ENCODE data around the gene CECR2.

CECR2 gene

DNA sequence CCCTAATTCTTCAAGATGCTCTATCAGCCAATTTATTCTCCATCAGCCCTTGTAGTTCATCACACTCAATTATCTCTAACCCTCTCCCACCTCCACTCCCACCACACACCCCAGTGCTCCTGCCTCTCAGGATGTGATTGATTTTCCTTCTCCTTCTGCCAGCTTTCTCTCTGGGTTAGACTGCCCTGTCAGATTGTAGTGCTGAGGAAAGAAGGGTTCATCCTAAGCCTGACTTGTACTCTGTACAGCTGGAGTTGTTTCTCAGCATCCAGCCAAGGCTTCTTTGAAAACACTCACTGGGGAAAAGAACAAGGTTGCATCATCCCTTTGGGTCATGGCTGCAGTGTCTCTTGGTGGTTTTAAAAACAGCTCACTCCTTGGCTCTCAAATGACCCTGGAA lies 61.2 kb downstream of the CECR2 start:
- ATAC-seq (ENCODE audit: insufficient read depth, low read depth) (peak; percentile 81), DNase-seq (peak; percentile 35)
- Histone ChIP-seq H3K4me2 (ENCODE audit: insufficient read depth, low read length) (no peak overlapping the region), H3K27me3 (ENCODE audit: insufficient read depth, low read length, poor library complexity) (no peaks in the 10 kb centered on the region), H3K9me3 (ENCODE audit: insufficient read depth, low read length, severe bottlenecking) (no peaks in the 10 kb centered on the region), H4K20me1 (ENCODE audit: insufficient read depth, low read length) (no peaks in the 10 kb centered on the region), H3K79me2 (ENCODE audit: insufficient read depth, low read length) (no peaks in the 10 kb centered on the region), H3K36me3 (ENCODE audit: insufficient read depth, low read length) (no peaks in the 10 kb centered on the region), H3K27ac (ENCODE audit: low read length) (no peak overlapping the region), H3K4me3 (ENCODE audit: low read depth in 1 of 2, low read length in 2 of 2) (no peak overlapping the region), H3K4me1 (ENCODE audit: insufficient read depth, low read length) (no peaks in the 10 kb centered on the region; the same call in 1 of the 2 replicates), H3K9ac (ENCODE audit: low read depth, low read length) (no peak overlapping the region), H2AFZ (ENCODE audit: low read depth, low read length) (no peak overlapping the region)
- TF ChIP-seq, protein P1, sequence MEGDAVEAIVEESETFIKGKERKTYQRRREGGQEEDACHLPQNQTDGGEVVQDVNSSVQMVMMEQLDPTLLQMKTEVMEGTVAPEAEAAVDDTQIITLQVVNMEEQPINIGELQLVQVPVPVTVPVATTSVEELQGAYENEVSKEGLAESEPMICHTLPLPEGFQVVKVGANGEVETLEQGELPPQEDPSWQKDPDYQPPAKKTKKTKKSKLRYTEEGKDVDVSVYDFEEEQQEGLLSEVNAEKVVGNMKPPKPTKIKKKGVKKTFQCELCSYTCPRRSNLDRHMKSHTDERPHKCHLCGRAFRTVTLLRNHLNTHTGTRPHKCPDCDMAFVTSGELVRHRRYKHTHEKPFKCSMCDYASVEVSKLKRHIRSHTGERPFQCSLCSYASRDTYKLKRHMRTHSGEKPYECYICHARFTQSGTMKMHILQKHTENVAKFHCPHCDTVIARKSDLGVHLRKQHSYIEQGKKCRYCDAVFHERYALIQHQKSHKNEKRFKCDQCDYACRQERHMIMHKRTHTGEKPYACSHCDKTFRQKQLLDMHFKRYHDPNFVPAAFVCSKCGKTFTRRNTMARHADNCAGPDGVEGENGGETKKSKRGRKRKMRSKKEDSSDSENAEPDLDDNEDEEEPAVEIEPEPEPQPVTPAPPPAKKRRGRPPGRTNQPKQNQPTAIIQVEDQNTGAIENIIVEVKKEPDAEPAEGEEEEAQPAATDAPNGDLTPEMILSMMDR (IDR thresholded peaks at IDR 0.05; ENCODE audit: borderline replicate concordance, extremely low read depth, low read length, poor library complexity, severe bottlenecking) = no peak
- TF ChIP-seq EZH2 (IDR thresholded peaks at IDR 0.05; ENCODE audit: borderline replicate concordance, low read depth, low read length, severe bottlenecking) = no peak

DNA sequence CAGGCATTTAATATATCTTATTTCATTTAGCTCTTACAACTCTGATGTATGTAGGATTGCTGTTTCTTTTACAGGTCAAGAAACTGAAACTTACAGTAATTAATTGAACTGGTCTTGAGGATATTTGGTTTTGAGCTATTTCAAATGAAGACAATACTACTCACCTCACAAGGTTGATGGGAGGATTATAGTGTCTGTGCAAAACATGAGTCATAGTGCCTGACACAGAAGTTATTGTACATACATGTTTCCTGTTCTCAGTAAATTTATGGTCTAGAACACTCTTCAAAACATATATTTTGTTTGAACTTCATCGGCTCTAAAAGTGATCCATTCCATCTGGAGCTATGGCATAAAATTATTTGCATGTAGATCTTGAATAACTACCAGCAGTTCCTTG lies 61.9 kb downstream of the CECR2 start:
- peak; percentile 50; the same call in 2 of the 3 replicates for ATAC-seq (ENCODE audit: insufficient read depth, low read depth)
- no peak overlapping the region for H3K4me2 ChIP-seq (ENCODE audit: insufficient read depth, low read length)
- H3K4me3 ChIP-seq (ENCODE audit: low read depth in 1 of 2, low read length in 2 of 2) = no peak overlapping the region
- H4K20me1 ChIP-seq (ENCODE audit: insufficient read depth, low read length) = no peaks in the 10 kb centered on the region
- DNase-seq = no peak
- H3K9me3 ChIP-seq (ENCODE audit: insufficient read depth, low read length, severe bottlenecking) = no peaks in the 10 kb centered on the region
- H3K27me3 ChIP-seq (ENCODE audit: insufficient read depth, low read length, poor library complexity) = no peaks in the 10 kb centered on the region
- H3K9ac ChIP-seq (ENCODE audit: low read depth, low read length) = no peak overlapping the region
- no peak for TF ChIP-seq EZH2 (IDR thresholded peaks at IDR 0.05; ENCODE audit: borderline replicate concordance, low read depth, low read length, severe bottlenecking)
- TF ChIP-seq, protein P1 (IDR thresholded peaks at IDR 0.05; ENCODE audit: borderline replicate concordance, extremely low read depth, low read length, poor library complexity, severe bottlenecking) = no peak
- no peaks in the 10 kb centered on the region; the same call in 1 of the 2 replicates for H3K4me1 ChIP-seq (ENCODE audit: insufficient read depth, low read length)
- H3K79me2 ChIP-seq (ENCODE audit: insufficient read depth, low read length) = no peaks in the 10 kb centered on the region
- no peak overlapping the region for H3K27ac ChIP-seq (ENCODE audit: low read length)
- no peaks in the 10 kb centered on the region for H3K36me3 ChIP-seq (ENCODE audit: insufficient read depth, low read length)
- H2AFZ ChIP-seq (ENCODE audit: low read depth, low read length) = no peak overlapping the region

DNA sequence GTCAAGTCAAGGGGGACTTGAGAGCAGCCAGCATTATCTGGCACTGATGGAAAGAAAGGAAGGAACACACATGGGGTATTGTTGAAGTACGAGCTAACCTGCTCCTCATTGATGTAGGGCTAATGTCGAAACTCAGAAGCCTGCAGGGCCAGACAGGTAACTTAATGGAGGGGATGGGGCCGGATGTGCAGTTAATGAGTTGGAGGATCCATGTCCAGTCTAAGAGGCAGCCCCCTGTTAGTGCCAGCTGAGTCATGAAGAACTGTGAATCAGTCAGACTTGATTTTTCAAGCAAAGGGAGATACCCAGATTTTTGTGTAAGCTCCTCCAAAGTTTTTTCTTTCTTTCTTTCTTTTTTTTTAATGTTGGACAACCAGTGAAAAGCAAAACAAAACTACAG lies 65.6 kb downstream of the CECR2 start:
- Histone ChIP-seq H4K20me1 (ENCODE audit: insufficient read depth, low read length) (no peaks in the 10 kb centered on the region), H3K27me3 (ENCODE audit: insufficient read depth, low read length, poor library complexity) (no peaks in the 10 kb centered on the region), H3K4me1 (ENCODE audit: insufficient read depth, low read length) (no peaks in the 10 kb centered on the region; the same call in 1 of the 2 replicates), H3K36me3 (ENCODE audit: insufficient read depth, low read length) (no peaks in the 10 kb centered on the region), H2AFZ (ENCODE audit: low read depth, low read length) (no peak overlapping the region), H3K4me2 (ENCODE audit: insufficient read depth, low read length) (no peak overlapping the region), H3K27ac (ENCODE audit: low read length) (no peak overlapping the region), H3K4me3 (ENCODE audit: low read depth in 1 of 2, low read length in 2 of 2) (no peak overlapping the region), H3K9me3 (ENCODE audit: insufficient read depth, low read length, severe bottlenecking) (no peaks in the 10 kb centered on the region), H3K79me2 (ENCODE audit: insufficient read depth, low read length) (no peaks in the 10 kb centered on the region), H3K9ac (ENCODE audit: low read depth, low read length) (no peak overlapping the region)
- TF ChIP-seq, protein P1 (IDR thresholded peaks at IDR 0.05; ENCODE audit: borderline replicate concordance, extremely low read depth, low read length, poor library complexity, severe bottlenecking) = no peak
- TF ChIP-seq EZH2 (IDR thresholded peaks at IDR 0.05; ENCODE audit: borderline replicate concordance, low read depth, low read length, severe bottlenecking) = no peak
- ATAC-seq (ENCODE audit: insufficient read depth, low read depth) (no peak), DNase-seq (no peak)

DNA sequence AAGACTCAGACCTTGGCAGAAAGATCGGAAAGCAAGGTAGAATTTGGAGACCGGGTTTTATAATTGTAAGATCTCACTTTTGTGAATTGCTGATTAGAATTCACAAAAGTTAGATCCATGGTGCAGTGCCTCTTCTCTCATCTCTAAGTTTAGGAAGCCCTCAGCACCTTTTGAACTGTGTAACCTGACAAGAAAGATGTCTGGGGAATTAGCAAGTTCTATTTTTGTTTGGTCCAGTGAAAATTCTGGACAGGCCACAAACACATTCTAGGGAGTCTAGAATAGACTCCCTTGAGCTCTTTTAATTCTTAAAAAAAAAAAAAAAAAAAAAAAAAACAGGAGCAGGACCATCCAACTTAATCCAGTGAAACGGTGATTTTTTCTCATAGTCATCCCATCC lies 66.1 kb downstream of the CECR2 start:
- Histone ChIP-seq H3K9ac (ENCODE audit: low read depth, low read length) (no peak overlapping the region), H3K36me3 (ENCODE audit: insufficient read depth, low read length) (no peaks in the 10 kb centered on the region), H3K4me1 (ENCODE audit: insufficient read depth, low read length) (no peaks in the 10 kb centered on the region; the same call in 1 of the 2 replicates), H3K79me2 (ENCODE audit: insufficient read depth, low read length) (no peaks in the 10 kb centered on the region), H4K20me1 (ENCODE audit: insufficient read depth, low read length) (no peaks in the 10 kb centered on the region), H3K27me3 (ENCODE audit: insufficient read depth, low read length, poor library complexity) (no peaks in the 10 kb centered on the region), H3K4me3 (ENCODE audit: low read depth in 1 of 2, low read length in 2 of 2) (no peak overlapping the region), H3K27ac (ENCODE audit: low read length) (no peak overlapping the region), H3K4me2 (ENCODE audit: insufficient read depth, low read length) (no peak overlapping the region), H2AFZ (ENCODE audit: low read depth, low read length) (no peak overlapping the region), H3K9me3 (ENCODE audit: insufficient read depth, low read length, severe bottlenecking) (no peaks in the 10 kb centered on the region)
- TF ChIP-seq, protein P1 (IDR thresholded peaks at IDR 0.05; ENCODE audit: borderline replicate concordance, extremely low read depth, low read length, poor library complexity, severe bottlenecking) = no peak
- no peak for TF ChIP-seq EZH2 (IDR thresholded peaks at IDR 0.05; ENCODE audit: borderline replicate concordance, low read depth, low read length, severe bottlenecking)
- DNase-seq (no peak), ATAC-seq (ENCODE audit: insufficient read depth, low read depth) (no peak)
